SK-N-SH (cell line): Measurements from ENCODE around the gene SCAPER.

Experiments
- CHD2 ChIP-seq: fragments of 150-350 bp; IDR thresholded peaks from 2 replicates; pipeline ENCODE4 v1.6.1; 2018; ENCODE audit warnings: low read length; ENCODE audit not compliant: partially characterized antibody
- EP300 ChIP-seq, 2 experiments: IDR thresholded peaks; 2 replicates each; pipeline versions ENCODE4 v1.4.0 to v1.6.1; 2012; ENCODE audit warnings: borderline replicate concordance in 1 of 2, low read depth in 1 of 2, low read length in 1 of 2
- FOXJ3 ChIP-seq: sonication (generic); formaldehyde crosslinking; IDR thresholded peaks from 2 replicates; pipeline ENCODE4 v1.5.1; 2020; ENCODE audit warnings: mild to moderate bottlenecking, missing genetic modification reagents
- FOXM1 ChIP-seq: IDR thresholded peaks from 2 replicates; pipeline ENCODE4 v1.4.0; 2012; ENCODE audit warnings: low read depth, mild to moderate bottlenecking
- GABPA ChIP-seq: IDR thresholded peaks from 2 replicates; pipeline ENCODE4 v1.4.0; 2012; ENCODE audit warnings: low read depth, mild to moderate bottlenecking
- RXRA ChIP-seq: IDR thresholded peaks from 2 replicates; pipeline ENCODE4 v1.4.0; 2012; ENCODE audit warnings: low read depth, mild to moderate bottlenecking, borderline replicate concordance
- TF ChIP-seq, protein P1 (sequence below): fragments of 150-350 bp; IDR thresholded peaks from 2 replicates; pipeline ENCODE4 v1.6.1; 2017; ENCODE audit warnings: antibody characterized with exemption, low read length, low read depth, borderline replicate concordance
- TF ChIP-seq, protein P2 (sequence below): fragments of 200-600 bp; sonication (generic); IDR thresholded peaks from 2 replicates; pipeline ENCODE4 v1.6.1; 2017; ENCODE audit warnings: antibody characterized with exemption, mild to moderate bottlenecking, moderate library complexity

DNA sequence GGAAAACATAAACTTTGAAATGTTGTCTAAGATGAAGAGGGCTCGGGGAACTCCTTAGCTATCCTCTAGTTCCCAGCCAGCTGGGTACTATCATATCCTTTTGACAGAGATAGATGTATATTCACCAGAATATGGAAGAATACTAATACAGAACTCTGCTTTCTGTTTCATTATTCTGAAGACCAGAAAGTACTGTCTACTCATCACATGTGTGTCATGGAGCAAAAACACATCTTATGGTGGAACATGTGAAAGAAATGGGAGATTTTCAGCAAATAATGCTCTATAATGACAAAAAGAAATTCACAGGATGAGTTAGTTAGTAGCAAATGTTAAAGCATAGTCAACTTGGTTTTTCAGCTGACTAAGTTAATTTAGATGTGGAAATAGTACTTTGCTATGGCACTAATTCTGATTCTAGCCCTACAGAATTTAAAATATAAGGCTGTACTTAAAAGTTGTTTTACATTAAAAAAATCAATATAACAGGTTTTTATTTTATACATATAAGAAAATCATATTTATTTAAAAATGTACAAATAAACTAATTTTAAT lies 552.0 kb downstream of the SCAPER start:
- TF ChIP-seq FOXM1 (no peak), FOXJ3 (CRISPR knock-in tag) (no peak), RXRA (no peak), EP300 (IDR thresholded peaks at IDR 0.05; ENCODE audit: borderline replicate concordance in 1 of 2, low read depth in 1 of 2, low read length in 1 of 2) (no peak), GABPA (no peak), CHD2 (no peak)
- TF ChIP-seq, protein P1, sequence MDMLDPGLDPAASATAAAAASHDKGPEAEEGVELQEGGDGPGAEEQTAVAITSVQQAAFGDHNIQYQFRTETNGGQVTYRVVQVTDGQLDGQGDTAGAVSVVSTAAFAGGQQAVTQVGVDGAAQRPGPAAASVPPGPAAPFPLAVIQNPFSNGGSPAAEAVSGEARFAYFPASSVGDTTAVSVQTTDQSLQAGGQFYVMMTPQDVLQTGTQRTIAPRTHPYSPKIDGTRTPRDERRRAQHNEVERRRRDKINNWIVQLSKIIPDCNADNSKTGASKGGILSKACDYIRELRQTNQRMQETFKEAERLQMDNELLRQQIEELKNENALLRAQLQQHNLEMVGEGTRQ, result no peak
- TF ChIP-seq, protein P2, sequence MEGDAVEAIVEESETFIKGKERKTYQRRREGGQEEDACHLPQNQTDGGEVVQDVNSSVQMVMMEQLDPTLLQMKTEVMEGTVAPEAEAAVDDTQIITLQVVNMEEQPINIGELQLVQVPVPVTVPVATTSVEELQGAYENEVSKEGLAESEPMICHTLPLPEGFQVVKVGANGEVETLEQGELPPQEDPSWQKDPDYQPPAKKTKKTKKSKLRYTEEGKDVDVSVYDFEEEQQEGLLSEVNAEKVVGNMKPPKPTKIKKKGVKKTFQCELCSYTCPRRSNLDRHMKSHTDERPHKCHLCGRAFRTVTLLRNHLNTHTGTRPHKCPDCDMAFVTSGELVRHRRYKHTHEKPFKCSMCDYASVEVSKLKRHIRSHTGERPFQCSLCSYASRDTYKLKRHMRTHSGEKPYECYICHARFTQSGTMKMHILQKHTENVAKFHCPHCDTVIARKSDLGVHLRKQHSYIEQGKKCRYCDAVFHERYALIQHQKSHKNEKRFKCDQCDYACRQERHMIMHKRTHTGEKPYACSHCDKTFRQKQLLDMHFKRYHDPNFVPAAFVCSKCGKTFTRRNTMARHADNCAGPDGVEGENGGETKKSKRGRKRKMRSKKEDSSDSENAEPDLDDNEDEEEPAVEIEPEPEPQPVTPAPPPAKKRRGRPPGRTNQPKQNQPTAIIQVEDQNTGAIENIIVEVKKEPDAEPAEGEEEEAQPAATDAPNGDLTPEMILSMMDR, result no peak
